ENCODE measurements around the gene CWF19L1. TPM values are rescaled to one million over a fixed set of nuclear protein-coding genes. Genes with fewer than 3 reads are reported as not detected.
A peak's percentile ranks its signal among the peaks of the same experiment; 100 is the strongest.

CWF19L1 gene
- total and polyA plus RNA-seq, 2 of the 13 experiments (the other 11 are each of a cell fraction or from before 2014, with no cell fraction given) = 13.6 to 42.1 TPM

DNA sequence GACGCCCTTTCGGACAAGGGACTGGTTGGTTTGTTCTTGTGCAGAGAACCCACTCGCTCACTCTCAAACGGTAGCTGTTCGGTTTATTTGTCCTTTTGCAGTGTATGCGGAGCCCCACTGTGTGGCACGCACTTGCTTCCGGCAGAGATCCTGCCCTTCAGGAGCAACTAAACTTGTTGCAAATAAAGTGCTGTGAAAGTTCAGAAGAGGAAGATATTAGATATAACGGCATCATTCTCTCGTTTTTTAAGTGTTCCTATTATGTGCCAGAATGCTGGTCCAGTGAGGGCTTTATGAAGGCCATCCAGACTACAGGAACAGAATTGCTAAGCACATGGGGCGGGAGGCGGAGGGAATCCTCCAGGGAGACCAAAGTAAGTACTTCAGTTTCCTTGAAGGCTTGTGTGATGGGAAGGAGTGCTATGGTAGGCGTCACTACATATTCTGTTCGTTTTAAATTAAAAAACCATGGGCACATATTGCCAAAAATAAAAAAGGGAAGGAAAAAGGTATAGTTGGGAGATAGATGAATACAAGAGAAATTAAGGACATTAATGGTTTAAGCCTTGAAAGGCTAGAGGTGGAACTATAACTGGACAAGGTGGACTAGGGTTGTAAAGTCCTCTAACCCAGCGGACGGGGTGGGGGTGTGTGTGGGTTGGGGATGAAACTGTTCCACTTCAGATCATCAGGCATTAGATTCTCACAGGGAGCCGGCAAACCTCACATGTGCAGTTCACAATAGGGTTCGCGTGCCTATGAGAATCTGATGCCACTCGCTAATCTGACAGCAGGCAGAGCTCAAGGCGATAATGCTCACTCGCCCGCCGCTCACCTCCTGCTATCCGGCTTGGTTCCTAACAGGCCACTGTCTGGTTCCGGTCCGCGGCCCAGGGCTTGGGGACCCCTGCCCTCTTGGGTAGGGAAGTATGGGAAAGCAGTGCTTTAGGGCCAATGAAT, 80.9 kb downstream of the CWF19L1 start (continued):
- TF ChIP-seq ARNT2 (CRISPR knock-in tag; IDR thresholded peaks at IDR 0.05; ENCODE audit: low read depth) = no peak
- TF ChIP-seq PCBP2 (optimal IDR thresholded peaks at IDR 0.05; ENCODE audit: low read depth, low read length, poor library complexity, severe bottlenecking) = no peak
- TF ChIP-seq CBX2 (IDR thresholded peaks at IDR 0.05; ENCODE audit: low read depth, low read length) = no peak
- TF ChIP-seq CBX2 (CRISPR knock-in tag; IDR thresholded peaks at IDR 0.05; ENCODE audit: low read depth) = no peak
- TF ChIP-seq NCOR1 (IDR thresholded peaks at IDR 0.05; ENCODE audit: borderline replicate concordance, low read length) = no peak; the same call in 1 of the 2 replicates
- TF ChIP-seq MLX (CRISPR knock-in tag; IDR thresholded peaks at IDR 0.05) = no peak
- TF ChIP-seq ZNF776 (CRISPR knock-in tag; IDR thresholded peaks at IDR 0.05) = no peak
- TF ChIP-seq ARHGAP35 (CRISPR knock-in tag; IDR thresholded peaks at IDR 0.05; ENCODE audit: borderline replicate concordance) = no peak
- TF ChIP-seq ZNF350 (CRISPR knock-in tag; IDR thresholded peaks at IDR 0.05; ENCODE audit: borderline replicate concordance, low read depth) = peak; percentile 66; the same call in 1 of the 2 replicates
- TF ChIP-seq ZNF629 (CRISPR knock-in tag; conservative IDR thresholded peaks at IDR 0.05) = no peak
- TF ChIP-seq ZNF550 (CRISPR knock-in tag; IDR thresholded peaks at IDR 0.05; ENCODE audit: borderline replicate concordance) = no peak
- TF ChIP-seq ZSCAN22 (CRISPR knock-in tag; IDR thresholded peaks at IDR 0.05) = 0 out of 2 replicates have a peak, but pooled peaks have one; percentile 4
- no peak for TF ChIP-seq ZNF574 (CRISPR knock-in tag; IDR thresholded peaks at IDR 0.05)
- TF ChIP-seq ZNF225 (CRISPR knock-in tag; IDR thresholded peaks at IDR 0.05) = no peak
- no peak for TF ChIP-seq ZBTB21 (CRISPR knock-in tag; IDR thresholded peaks at IDR 0.05)
- TF ChIP-seq ZNF484 (CRISPR knock-in tag; IDR thresholded peaks at IDR 0.05; ENCODE audit: borderline replicate concordance, low read depth) = no peak
- TF ChIP-seq EZH2 (conservative IDR thresholded peaks at IDR 0.05; ENCODE audit: low read depth, low read length) = no peak
- TF ChIP-seq SIX4 (CRISPR knock-in tag; IDR thresholded peaks at IDR 0.05) = no peak
- 0 out of 2 replicates have a peak, but pooled peaks have one; percentile 83 for TF ChIP-seq ZFP82 (CRISPR knock-in tag; IDR thresholded peaks at IDR 0.05; ENCODE audit: borderline replicate concordance)
- TF ChIP-seq ZNF501 (CRISPR knock-in tag; IDR thresholded peaks at IDR 0.05) = no peak; the same call in 1 of the 2 replicates
- TF ChIP-seq PHF20 (CRISPR knock-in tag; IDR thresholded peaks at IDR 0.05) = peak; percentile 11; the same call in 1 of the 2 replicates
- TF ChIP-seq EHMT2 (IDR thresholded peaks at IDR 0.05; ENCODE audit: borderline replicate concordance, low read depth, low read length) = no peak
- no peak for TF ChIP-seq PHF5A (CRISPR knock-in tag; IDR thresholded peaks at IDR 0.05; ENCODE audit: low read depth, unreplicated experiment)
- 0 out of 2 replicates have a peak, but pooled peaks have one; percentile 22 for TF ChIP-seq MTA1 (CRISPR knock-in tag; IDR thresholded peaks at IDR 0.05; ENCODE audit: borderline replicate concordance)
- TF ChIP-seq FOXK1 (CRISPR knock-in tag; IDR thresholded peaks at IDR 0.05; ENCODE audit: borderline replicate concordance, low read depth) = 0 out of 2 replicates have a peak, but pooled peaks have one; percentile 19
- no peak for TF ChIP-seq ZEB1 (IDR thresholded peaks at IDR 0.05; ENCODE audit: insufficient replicate concordance, low read depth)
- TF ChIP-seq ZNF644 (CRISPR knock-in tag; IDR thresholded peaks at IDR 0.05; ENCODE audit: low read depth) = no peak
- 0 out of 2 replicates have a peak, but pooled peaks have one; percentile 46 for TF ChIP-seq HMG20B (CRISPR knock-in tag; conservative IDR thresholded peaks at IDR 0.05)

Measured in HepG2 (cell line).